Lower leg skin (tissue), 3 donors: ENCODE data around the gene PVR.

Experiments
- CTCF ChIP-seq, 3 donors: fragments of 450-650 bp; IDR thresholded peaks; one replicate each; pipeline ENCODE4 v1.5.1; 2016; ENCODE audit warnings: antibody characterized with exemption in 3 of 3, mild to moderate bottlenecking in 3 of 3, moderate library complexity in 2 of 3
- POLR2A ChIP-seq, 2 donors: fragments of 450-650 bp; IDR thresholded peaks; one replicate each; pipeline ENCODE4 v1.6.1; 2016 to 2017; ENCODE audit warnings: antibody characterized with exemption in 2 of 2, mild to moderate bottlenecking in 1 of 2, moderate library complexity in 1 of 2

- no peak for TF ChIP-seq CTCF (IDR thresholded peaks at IDR 0.05)
- no peak for TF ChIP-seq POLR2A (IDR thresholded peaks at IDR 0.05)
Measured at GRCh38 chr19:44698492-44699201, 54.9 kb downstream of the PVR start, which contains the start of gene CEACAM16.
